ENCODE measurements around the gene KCNQ2.

The KCNQ2 gene

DNA sequence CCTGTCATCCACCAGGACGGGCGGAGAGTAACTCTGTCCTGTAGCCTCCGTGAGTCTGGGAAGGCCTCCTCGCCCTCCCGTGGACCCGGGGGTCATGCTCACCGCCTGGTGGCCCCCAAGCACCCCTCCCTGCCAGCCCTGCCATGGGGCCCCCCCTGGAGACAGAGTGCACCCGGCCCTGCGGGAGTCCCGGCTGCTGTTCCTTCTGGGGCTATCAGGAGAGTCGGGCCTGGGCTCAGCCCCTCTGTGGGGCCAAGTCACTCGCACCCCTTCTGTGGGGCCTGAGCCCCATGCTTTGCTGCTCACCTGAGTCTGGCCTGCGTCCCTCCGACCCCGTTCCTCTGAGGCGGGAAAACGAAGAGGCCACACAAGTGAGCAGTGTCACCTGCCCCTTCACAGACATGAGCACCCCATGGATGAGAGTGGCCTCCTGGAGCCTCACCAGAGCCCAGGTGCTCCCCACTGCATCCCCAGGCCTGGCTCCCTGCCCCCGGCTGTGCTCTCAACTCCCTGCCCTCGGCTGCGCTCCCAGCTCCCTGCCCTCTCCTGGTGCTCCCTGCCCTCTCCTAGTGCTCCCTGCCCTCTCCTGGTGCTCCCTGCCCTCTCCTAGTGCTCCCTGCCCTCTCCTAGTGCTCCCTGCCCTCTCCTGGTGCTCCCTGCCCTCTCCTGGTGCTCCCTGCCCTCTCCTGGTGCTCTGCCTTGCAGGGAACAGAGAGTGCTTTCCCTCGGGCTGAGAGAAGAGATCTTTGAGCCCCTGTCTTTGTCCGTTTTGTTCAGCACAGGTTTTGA, 106.7 kb downstream of the KCNQ2 start:
- no peak for FAIRE-seq

DNA sequence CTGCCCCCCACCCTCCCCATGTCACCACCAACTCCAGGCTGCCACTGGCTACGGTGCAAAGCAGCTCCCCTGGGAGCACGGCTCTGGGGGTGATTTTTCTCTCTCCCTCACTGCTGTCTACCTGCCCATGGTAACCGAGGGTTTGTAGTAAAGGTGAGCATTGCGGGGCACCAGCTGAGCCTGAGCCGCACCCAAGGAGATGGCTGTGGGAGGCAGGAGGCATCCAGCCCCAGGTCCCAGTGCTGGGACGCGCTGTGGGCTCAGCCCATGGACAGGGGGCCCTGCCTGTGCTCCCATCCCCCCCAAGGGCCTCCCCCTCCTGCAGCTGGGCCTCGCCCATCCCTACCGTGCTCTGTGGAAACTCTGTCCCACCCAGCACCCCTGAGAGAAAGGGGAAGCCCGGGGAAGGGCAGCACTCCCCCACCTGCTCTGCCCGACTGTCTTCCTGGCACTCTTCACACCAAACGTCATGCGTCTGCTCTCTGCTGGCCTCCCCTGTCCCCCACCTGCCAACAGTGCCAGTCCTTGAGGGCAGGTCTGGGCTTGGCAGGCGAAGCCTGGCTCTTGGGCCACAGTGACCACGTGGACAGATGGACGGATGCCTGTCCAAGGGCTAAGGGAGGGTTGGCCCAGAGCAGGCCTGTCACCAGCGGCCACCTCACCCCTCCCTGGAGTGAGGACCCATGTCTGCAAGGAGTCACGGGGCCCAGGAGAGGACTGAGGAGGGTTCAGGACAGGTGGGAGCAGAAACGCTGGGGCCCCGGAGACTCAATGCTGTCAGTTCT, 107.5 kb downstream of the KCNQ2 start:
- FAIRE-seq: no peak

DNA sequence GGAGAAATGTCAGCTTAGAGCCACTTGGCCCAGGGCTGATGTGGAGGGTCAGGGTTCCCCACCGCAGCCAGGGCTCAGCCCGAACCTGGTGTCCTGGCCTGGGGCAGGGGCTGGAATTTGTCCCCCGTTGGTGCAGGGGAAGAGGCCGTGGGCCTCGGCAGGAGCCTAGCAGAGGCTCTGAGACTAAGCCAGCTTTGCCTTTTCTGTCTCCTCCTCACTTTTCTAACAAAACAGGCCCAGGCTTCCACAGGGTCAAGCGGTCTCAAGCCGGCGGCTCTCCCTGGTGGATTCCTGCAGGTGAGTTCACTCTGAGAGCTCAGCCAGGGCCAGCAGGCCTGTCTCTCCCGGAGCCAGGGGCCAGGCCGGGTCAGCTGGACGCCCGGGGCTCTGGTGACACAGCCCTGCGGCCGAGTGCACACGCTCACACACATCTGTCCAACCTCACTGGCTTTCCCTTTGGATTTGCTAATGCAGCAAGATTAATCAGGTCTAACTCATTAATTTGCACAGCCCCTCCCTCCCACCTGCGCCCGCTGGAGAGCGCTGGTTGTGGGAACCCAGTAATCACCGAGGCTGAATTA, 108.4 kb downstream of the KCNQ2 start:
- FAIRE-seq: no peak

DNA sequence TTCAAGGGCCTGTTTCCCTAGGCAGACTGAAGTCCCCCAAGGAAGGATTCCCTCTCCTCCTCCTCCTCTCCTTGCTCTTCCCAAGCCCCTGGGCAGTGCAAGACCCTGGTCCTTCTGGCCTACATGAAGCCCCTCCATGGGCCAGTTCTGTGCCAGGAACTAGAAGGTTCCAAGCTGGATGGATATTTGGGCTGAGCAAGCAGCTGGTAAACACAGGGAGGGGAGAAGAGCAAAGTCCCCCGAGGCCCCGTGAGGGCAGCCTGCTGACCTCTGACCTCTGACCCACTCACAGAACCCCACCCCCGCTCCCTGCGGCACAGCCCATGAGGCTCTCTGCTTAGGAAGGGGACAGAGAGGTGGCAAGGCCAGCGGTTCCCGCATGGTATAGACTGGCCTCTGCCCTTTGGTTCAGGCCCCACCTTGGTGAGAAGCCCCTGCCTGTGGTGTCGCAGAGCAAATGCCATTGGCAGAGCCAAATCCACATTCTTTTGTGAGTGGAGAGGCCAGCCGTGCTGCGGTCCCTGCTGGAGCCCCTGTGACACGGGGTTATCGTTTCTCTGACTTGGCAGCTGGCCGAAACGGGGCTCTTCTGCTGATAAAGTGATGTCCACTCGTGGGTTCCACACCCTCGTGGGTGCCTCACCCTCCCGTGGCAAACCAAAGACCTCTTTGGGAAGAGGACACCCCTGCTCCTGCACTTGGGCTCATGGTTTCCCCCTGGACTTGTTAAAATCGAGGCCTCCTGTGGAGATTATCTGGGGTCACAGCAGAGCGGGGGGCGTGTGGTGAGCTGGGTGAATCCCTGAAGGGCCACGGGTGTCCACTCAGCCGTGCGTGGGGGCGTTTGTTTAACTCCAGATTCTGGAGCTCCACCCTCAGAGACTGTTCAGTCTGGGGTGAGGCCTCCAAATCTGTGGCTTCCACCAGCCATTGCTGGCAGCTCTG, 109.2 kb downstream of the KCNQ2 start:
- FAIRE-seq: no peak

DNA sequence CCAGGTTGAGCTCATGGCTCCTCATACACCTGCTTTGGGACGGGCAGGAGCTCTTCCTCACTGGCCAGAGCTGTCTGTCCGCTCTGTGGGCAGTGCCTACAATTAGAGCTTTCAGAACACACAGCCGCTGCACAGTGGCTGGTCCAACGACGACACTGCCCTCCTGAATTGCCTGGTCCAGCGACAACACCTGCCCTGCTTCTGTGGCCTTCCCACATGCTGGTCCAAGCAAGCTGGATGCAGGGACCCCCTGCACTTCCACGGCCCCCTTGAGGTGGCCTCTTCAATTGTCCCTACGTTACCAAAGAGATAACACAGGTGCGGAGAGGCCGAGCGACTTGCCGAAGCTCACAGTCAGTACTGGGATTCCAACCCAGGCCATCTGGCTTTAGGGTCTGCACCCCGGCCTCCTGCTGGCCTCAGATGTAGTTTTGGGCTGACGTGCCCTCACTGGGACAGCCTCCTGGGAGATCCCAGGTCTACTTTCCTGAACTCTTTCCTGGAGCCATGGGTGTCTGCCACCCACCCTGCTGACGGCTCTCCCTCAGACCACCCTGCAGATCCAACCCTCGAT, 109.9 kb downstream of the KCNQ2 start:
- no peak for FAIRE-seq

DNA sequence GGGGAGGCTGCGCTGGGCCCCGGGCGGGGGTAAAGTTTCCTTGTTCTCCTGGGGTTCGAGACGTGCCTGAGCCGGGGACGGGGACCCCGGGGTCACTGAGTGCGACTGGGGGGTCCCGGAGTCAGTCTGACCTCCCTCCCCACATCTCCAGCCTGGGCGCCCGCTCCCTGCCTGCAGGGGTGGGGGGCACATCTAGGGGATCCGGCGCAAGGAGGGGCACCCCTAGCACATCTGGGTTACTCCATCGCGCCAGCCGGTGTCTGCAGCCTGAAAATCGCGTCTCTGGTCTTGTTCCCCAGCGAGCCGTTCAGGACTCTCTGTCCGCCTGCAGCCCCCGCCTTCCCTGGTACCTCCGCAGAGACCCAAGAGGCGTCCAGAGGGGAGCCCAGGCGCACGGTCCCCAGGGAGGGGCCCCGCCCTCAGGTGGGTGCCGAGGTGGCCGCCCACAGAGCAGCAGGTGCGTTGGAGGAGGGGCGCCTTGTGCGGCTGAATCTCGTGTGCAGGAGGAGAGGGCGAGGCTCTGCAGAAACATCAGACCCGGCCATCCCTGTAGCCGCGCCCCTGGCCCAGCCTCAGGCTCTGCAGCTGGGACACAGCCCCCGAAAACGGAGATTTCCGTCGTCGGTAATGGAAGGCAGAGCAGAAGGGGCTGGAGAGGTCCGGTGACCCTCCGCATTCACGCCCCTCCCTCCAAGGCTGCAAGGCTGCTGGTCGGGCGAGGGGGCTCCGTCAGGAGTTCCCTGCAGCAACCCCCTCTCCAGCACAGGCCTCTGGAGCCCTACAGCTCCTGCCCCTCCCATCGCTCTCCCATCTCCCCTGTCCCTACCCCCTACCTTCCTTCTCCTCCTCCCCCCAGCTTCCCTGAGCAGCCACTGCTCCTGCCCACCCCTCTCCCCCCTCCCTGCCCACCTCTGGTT, 110.7 kb downstream of the KCNQ2 start:
- no peak for FAIRE-seq

DNA sequence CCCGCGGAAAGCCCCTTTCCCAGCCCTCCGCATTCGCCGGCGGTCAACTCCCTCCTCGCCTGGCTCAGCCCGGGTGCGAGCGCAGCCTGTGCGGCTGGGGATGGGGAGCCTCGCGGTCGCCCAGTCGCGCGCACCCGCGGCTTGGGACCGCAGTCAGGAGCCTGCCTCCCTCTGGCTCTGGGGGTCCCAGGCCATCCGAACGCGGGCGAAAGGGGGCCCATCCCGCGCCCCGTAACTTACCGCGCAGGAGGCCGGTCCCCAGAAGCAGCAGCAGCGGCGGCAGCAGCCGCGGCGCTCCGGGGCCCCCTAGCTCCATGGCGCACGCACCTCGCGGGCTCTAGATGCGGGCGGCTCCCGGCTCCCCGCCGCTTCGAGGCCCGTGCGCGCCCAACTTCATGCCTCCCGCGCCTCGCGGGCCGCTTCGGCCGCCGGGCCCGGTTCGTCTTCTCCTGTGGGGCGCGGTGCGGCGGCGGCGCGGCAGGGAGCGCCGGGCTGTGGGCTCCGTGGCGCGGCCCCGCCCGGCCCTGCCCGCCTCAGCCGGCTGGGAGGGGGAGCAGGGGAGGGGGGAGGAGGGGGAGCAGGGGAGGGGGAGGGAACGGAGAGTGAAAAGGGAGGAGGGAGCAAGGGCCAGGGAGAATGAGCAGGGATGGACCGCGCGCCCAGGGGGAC, 111.5 kb downstream of the KCNQ2 start, which contains the start of gene CHRNA4:
Gene CHRNA4 (minus strand): TSS at position 500 of the 669 bp plus-strand sequence. CDS start 184 bp downstream, at position 316.
- no peak for FAIRE-seq

DNA sequence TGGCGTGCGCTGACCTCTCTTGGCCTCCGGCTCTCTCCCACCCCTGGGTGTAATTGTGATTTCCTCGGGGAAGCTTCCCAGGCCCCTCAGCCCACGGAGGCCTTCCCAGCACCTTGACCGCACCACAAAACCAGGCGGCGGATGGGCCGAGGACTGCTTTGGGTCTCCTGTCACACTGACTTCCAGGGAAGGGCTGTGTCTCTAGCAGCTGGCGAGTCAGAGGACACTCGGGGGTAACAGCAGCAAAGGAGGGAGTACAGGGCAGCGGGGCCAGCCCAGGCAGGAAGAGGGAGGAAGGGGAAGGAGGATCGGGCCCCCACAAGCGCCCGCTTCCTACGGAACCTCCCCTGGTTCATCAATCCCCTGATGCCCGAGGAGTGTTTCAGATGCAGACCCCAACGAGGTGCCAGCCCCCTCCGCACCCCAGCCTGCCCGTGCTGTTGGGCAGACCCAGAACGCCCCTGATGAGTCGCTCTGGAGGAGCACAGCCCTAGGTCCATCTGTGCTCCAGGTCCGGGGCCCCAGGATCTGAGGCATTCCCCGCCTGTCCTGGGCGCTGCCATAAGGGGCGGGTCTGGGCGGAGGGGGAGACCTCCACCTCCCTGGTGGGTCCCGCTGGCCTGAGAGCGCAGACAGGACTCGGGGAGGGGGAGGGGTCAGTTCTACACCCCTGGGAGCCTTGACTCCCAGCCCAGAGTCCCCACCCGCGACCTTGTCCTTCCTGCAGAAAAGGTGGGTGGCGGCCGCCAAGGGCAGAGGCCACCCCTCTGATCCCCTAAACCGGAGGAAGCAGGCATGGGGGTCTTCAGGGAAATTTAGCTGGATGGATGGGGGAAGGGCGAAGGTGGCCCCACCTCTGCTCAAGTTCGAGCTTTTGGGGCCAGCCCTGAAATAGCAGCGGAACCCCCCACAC, 112.3 kb downstream of the KCNQ2 start:
- no peak for FAIRE-seq

DNA sequence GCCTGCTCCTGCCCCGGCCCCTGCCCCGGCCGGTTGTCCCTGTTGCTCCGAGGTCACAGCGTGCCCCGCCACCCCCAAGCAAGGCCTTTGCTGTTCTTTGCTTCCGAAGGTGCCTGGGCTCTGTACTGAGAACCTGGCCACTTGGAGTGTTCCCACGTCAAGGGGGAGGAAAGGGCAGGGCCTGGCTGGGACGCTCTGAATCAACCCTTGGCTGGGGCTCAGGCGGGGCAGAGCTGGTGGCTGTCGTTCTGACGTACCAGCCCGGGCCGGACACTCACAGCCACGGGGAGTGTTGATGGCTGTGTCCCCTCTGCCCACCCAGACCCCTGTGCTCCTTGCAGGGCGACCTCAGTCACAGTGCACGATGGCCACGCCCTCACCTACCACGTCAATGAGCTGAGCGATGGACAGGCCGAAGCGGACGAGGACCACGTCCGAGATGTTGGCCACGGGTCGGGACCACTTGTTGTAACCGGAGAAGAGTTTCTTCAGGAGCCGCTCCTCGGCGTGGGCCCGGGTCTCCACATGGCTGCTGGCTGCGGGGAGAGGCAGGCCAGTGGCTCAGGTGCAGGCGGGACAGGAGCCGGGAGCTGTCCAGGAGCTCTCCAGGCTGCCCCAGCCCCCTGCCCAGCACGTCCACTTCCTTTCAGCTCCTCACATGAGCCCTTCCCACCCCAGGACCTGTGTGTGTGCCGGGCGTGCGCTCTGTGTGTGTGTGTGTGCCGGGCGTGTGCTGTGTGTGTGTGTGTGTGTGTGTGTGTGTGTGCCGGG, 113.1 kb downstream of the KCNQ2 start:
- no peak for FAIRE-seq

DNA sequence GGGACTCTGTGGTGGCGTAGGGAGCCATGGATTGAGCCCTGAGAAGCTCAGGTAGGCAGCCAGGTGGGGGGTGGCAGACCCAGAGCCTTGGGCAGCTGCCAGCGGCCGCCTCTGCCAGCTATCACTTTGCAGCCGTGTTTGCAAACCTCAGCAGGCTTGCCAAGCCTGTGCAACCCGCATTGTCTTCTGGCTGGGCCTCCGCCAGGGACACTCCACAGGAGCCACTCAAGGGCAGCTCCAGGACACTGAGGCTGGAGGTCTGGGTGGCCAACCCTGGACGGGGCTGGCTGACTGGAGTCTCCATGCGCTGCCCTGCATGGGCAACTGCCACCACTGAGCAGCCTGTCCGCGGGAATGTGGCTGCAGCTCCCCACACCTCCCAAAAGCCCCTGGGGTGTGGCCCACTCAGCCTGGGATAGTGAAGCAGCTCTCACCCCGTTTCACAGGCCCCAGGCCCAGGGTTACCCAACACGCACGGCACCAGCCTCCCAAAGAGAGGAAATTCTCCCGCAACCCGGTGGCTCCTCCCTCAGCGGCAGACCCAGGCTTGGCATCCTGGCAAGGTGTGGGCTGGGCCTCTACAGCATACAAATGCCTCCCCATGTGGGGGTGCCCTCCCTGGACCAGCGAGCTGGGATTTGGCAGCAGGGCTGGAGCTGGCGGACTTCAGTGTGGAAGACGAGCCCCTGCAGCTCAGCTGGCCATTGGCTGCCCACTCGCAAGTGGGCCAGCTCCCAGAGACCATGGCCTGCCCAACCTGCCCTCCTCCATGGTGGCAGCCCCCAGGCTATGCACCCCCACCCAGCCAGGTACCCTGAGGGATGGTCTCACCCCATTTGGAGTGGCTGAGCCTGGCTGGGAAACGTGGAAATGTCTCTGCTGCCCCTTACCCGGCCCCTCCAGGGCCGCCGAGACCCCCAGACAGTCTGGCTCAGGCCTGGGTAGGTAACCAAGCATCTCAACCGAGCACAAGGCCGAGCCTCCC, 114.2 kb downstream of the KCNQ2 start:
- no peak for FAIRE-seq

DNA sequence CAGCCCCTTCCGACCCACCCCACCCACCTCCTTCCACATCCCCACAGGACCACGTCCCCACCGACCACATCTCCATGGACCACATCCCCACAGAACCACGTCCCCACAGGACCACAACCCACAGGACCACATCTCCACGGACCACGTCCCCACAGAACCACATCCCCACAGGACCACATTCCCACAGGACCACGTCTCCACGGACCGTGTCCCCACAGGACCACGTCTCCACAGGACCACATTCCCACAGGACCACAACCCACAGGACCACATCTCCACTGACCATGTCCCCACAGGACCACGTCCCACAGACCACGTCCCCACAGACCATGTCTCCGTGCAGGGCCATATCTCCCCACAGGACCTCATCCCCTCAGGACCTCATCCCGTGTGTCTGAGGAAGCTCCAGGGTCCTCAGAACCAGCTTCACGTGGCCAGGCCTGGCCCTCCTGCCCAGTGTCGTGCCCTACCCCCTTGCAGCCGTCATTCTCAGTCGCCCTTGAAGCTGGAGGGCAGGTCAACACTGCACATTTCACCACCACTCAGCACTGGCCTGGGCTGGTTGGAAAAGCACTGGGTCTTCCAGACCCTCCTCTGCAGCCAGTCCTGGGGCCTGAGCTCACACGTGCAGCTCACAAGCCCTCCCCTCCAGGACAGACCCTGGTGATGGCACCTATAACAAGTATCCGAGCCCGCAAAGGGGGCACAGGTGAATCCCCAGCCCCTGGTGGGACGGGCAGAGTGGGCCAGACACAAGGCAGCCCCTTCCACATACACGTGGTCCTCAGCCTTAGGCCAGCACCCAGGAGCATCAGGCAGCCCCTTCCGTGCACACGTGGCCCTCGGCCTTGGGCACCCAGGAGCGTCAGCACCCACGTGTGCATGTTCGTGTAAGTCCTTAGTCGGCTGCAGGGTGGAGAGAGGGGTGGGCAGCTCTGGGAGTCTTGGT, 115.2 kb downstream of the KCNQ2 start:
- no peak for FAIRE-seq

DNA sequence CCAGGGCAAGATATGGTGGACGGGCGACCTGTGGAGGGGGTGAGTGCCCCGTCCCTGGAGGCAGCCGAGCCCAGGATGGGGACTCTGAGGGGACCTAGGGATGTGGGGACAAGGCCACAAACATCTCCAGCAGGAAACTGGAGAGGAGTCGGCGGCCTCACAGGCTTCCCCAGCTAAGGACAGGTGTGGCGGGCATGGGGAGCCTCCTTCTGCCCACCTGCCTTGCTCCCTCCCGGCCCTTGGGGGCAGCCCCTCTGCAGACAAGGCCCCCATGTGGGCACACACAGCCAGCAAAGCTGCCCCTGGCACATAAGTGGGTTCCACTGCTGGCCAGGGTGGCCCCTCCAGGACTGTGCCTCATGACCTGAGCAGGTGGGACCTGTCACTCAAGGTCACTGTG, 115.9 kb downstream of the KCNQ2 start:
- no peak for FAIRE-seq

DNA sequence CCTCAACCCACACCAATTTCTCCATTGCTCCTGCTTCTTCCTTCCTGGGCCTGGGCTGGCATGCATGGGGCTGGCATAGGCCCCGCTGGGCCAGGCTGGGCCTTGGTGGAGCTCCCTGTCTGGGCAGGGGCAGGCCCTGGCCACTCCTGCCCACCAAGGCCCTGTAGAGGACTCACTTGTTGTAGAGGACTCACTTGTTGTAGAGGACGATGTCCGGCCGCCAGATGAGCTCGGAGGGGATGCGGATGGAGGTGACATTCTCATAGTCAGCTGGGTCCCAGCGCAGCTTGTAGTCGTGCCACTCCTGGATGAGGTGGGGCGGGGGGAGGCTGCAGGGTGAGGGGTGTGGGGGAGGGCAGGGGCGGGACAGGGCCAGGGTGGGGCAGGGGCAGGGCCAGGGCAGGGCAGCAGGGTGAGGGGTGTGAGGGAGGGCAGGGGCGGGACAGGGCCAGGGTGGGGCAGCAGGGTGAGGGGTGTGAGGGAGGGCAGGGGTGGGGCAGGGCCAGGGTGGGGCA, 116.6 kb downstream of the KCNQ2 start:
- no peak for FAIRE-seq

DNA sequence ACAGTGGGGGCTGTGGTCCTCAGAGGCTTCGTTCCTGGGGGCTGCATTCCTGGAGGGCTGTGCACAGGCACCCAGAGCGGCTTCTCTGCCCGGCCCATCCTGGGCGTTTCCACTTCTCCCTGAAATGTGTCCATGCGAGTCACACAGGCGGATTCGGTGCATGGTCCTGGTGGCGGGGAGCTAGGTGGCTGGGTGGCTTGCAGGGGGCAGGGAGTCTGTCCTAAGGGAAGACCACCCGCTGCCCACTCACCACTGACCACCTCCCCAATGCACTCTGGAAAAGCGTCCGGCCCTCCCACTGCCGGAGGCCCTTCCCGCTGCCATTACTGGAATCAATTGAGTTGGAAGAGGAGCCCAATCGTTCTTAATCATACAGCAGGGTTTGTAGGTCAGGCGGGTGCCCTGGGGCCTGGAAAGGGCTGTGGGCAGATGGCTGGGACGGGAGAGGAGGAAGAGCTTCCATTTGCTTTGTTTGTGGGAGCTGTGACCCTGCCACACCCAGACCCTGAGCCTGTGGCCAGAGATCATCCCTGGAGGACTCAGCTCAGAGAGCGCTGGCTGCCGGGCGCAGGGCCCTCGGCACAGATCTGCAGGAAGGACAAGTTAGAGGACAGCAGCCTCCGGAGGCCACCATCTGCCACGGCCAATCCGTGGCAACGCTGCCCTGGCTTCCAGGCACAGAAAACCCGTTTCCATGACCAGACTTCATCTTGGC, 117.7 kb downstream of the KCNQ2 start:
- no peak for FAIRE-seq

DNA sequence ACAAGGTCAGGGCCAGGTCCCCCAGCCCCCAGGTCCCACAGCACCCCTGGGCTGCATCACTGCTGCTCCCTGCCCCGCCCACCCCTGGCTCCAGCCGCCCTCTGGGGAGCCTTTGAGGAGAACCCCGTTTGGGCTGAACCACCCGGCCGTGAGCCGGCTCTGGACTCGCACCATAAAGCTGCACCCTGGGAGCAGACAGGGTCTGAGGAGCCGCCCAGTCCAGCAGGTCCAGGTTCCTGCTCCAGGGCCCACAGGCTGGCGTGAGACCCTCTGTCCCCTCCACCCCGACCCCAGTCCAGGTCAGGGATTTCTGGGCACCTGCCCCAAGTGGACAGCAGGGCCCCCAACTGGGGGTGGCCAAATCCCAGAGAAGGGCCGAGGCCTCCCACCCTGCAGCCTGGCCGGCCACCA, 119.6 kb downstream of the KCNQ2 start:
- FAIRE-seq: no peak
